Natural killer cell treated with Interleukin-12 subunit alpha and Interleukin-12 subunit beta and Interleukin-15 and Interleukin-18, amount 100 ng/mL, for 72 hours (primary cell): ENCODE data around the gene COPG2. TPM values are rescaled to one million over a fixed set of nuclear protein-coding genes. Genes with fewer than 3 reads are reported as not detected.
A peak's percentile ranks its signal among the peaks of the same experiment; 100 is the strongest.
"Not testable (repeated sequence)": the region's sequence is repeated elsewhere in the genome, so short reads cannot be mapped to it uniquely, and the experiment has no call there.

Experiments
- ATAC-seq, 2 donors: fragments of 150-1000 bp; cut with Tn5 transposase in 1 of 2; sonication (Bioruptor Pico), chemical (Tn5 transposase) in 1 of 2; 2 replicates each; pipeline ENCODE4 v1.10.0; 2021
- DNase-seq: peaks from one replicate; pipeline ENCODE4 v3.0.0; 2022; ENCODE audit warnings: low spot score
- H3K27ac Mint-ChIP-seq, 2 donors: 1 replicate in 1 of 2; 2 replicates in 1 of 2; pipeline ENCODE4 v1.8.0; 2022; ENCODE audit warnings: mixed read lengths in 2 of 2, mild to moderate bottlenecking in 1 of 2, moderate library complexity in 1 of 2
- H3K27me3 Mint-ChIP-seq, 2 donors: 1 replicate in 1 of 2; 2 replicates in 1 of 2; pipeline ENCODE4 v1.8.0; 2022; ENCODE audit warnings: mixed read lengths in 2 of 2
- H3K36me3 Mint-ChIP-seq: one replicate; pipeline ENCODE4 v1.8.0; 2022; ENCODE audit warnings: mixed read lengths
- H3K4me1 Mint-ChIP-seq, 2 donors: 1 replicate in 1 of 2; 2 replicates in 1 of 2; pipeline ENCODE4 v1.8.0; 2022; ENCODE audit warnings: low read depth in 2 of 2, mixed read lengths in 2 of 2, mild to moderate bottlenecking in 1 of 2
- H3K4me3 Mint-ChIP-seq: one replicate; pipeline ENCODE4 v1.8.0; 2022; ENCODE audit warnings: mixed read lengths
- H3K9me3 Mint-ChIP-seq: 2 replicates; pipeline ENCODE4 v1.8.0; 2022; ENCODE audit warnings: mixed read lengths
- total RNA-seq, 2 donors: library from RNA; stranded (reverse); gene quantifications; one replicate each; pipeline ENCODE4 v1.2.3, GENCODE V29; 2022

COPG2 gene
- total RNA-seq, 2 donors from 2014 or later = 10.3 to 11.3 TPM

- Mint-ChIP-seq H3K27ac (peak overlapping the region in 1 of 2 donors; percentile 57), H3K4me1 (peaks cover 3 to 13% of the 10 kb centered on the region in 2 donors), H3K36me3 (peaks cover 30% of the 10 kb centered on the region), H3K9me3 (peaks cover 11% of the 10 kb centered on the region), H3K27me3 (no peaks in the 10 kb centered on the region), H3K4me3 (peak overlapping the region; percentile 31)
- no peak for ATAC-seq
- DNase-seq = no peak
These were observed 27.5 kb downstream of the COPG2 start for GRCh38 chr7:130641040-130641439.

GRCh38 chr7:130639388-130639787, 29.2 kb downstream of the COPG2 start:
- Mint-ChIP-seq H3K27ac (no peak overlapping the region), H3K4me3 (no peak overlapping the region), H3K9me3 (peaks cover 18% of the 10 kb centered on the region), H3K4me1 (peaks cover 3 to 13% of the 10 kb centered on the region in 2 donors), H3K27me3 (no peaks in the 10 kb centered on the region), H3K36me3 (peaks cover 42% of the 10 kb centered on the region)
- ATAC-seq = no peak
- no peak for DNase-seq

- H3K4me3 Mint-ChIP-seq = no peak overlapping the region
These were observed 36.4 kb downstream of the COPG2 start for GRCh38 chr7:130632111-130632510.

GRCh38 chr7:130628901-130629300, 39.6 kb downstream of the COPG2 start:
- H3K36me3 Mint-ChIP-seq = peaks cover 68% of the 10 kb centered on the region
- H3K4me1 Mint-ChIP-seq = peaks cover 0 to 5% of the 10 kb centered on the region in 2 donors
- no peak overlapping the region for H3K27ac Mint-ChIP-seq
- no peak overlapping the region for H3K4me3 Mint-ChIP-seq
- DNase-seq (no peak), ATAC-seq (no peak)
- peaks cover 28% of the 10 kb centered on the region for H3K9me3 Mint-ChIP-seq
- peaks cover 0 to 2% of the 10 kb centered on the region in 2 donors for H3K27me3 Mint-ChIP-seq

More at GRCh38 chr7:130632111-130632510, 36.4 kb downstream of the COPG2 start:
- ATAC-seq = no peak
- H3K36me3 Mint-ChIP-seq = peaks cover 76% of the 10 kb centered on the region
- no peak for DNase-seq
- peaks cover 0 to 2% of the 10 kb centered on the region in 2 donors for H3K27me3 Mint-ChIP-seq
- peaks cover 26% of the 10 kb centered on the region for H3K9me3 Mint-ChIP-seq
- no peak overlapping the region for H3K27ac Mint-ChIP-seq
- H3K4me1 Mint-ChIP-seq = peaks cover 0 to 4% of the 10 kb centered on the region in 2 donors

GRCh38 chr7:130627775-130628174, 40.8 kb downstream of the COPG2 start:
- Mint-ChIP-seq H3K36me3 (peaks cover 57% of the 10 kb centered on the region), H3K27ac (peak overlapping the region in 1 of 2 donors; percentile 11), H3K4me1 (peaks cover 0 to 5% of the 10 kb centered on the region in 2 donors), H3K4me3 (no peak overlapping the region), H3K27me3 (peaks cover 0 to 2% of the 10 kb centered on the region in 2 donors), H3K9me3 (peaks cover 21% of the 10 kb centered on the region)
- ATAC-seq = peak in 1 of 2 donors; percentile 63
- DNase-seq = no peak

GRCh38 chr7:130622866-130623265, 45.7 kb downstream of the COPG2 start:
- peaks cover 0 to 5% of the 10 kb centered on the region in 2 donors for H3K4me1 Mint-ChIP-seq
- no peak for ATAC-seq
- no peak overlapping the region for H3K27ac Mint-ChIP-seq
- no peaks in the 10 kb centered on the region for H3K27me3 Mint-ChIP-seq
- DNase-seq = no peak
- no peak overlapping the region for H3K4me3 Mint-ChIP-seq
- H3K9me3 Mint-ChIP-seq = peaks cover 18% of the 10 kb centered on the region
- peaks cover 27% of the 10 kb centered on the region for H3K36me3 Mint-ChIP-seq

GRCh38 chr7:130615583-130615982, 53.0 kb downstream of the COPG2 start:
- Mint-ChIP-seq H3K4me3 (no peak overlapping the region), H3K36me3 (peaks cover 13% of the 10 kb centered on the region), H3K27me3 (no peaks in the 10 kb centered on the region), H3K4me1 (no peaks in the 10 kb centered on the region), H3K9me3 (no peaks in the 10 kb centered on the region), H3K27ac (no peak overlapping the region)
- no peak for ATAC-seq
- DNase-seq = no peak

- no peaks in the 10 kb centered on the region for H3K9me3 Mint-ChIP-seq
- no peak overlapping the region for H3K4me3 Mint-ChIP-seq
- ATAC-seq = no peak
These were observed 54.1 kb downstream of the COPG2 start for GRCh38 chr7:130614449-130614848.

GRCh38 chr7:130611218-130611617, 57.3 kb downstream of the COPG2 start:
- no peak for DNase-seq
- no peaks in the 10 kb centered on the region for H3K9me3 Mint-ChIP-seq
- H3K27ac Mint-ChIP-seq = no peak overlapping the region
- peaks cover 27% of the 10 kb centered on the region for H3K36me3 Mint-ChIP-seq
- H3K4me1 Mint-ChIP-seq = no peaks in the 10 kb centered on the region
- no peak overlapping the region for H3K4me3 Mint-ChIP-seq
- no peaks in the 10 kb centered on the region for H3K27me3 Mint-ChIP-seq
- ATAC-seq = no peak

More at GRCh38 chr7:130614449-130614848, 54.1 kb downstream of the COPG2 start:
- DNase-seq = no peak
- H3K27me3 Mint-ChIP-seq = no peaks in the 10 kb centered on the region
- H3K4me1 Mint-ChIP-seq = no peaks in the 10 kb centered on the region
- H3K36me3 Mint-ChIP-seq = peaks cover 22% of the 10 kb centered on the region
- no peak overlapping the region for H3K27ac Mint-ChIP-seq

- H3K36me3 Mint-ChIP-seq = peaks cover 24% of the 10 kb centered on the region
- H3K4me3 Mint-ChIP-seq, H3K27me3 Mint-ChIP-seq, DNase-seq, H3K4me1 Mint-ChIP-seq, H3K27ac Mint-ChIP-seq, H3K9me3 Mint-ChIP-seq, ATAC-seq: not testable (repeated sequence)
These were observed 61.5 kb downstream of the COPG2 start for GRCh38 chr7:130607066-130607465.

- Mint-ChIP-seq H3K4me3 (no peak overlapping the region), H3K9me3 (no peaks in the 10 kb centered on the region), H3K36me3 (peaks cover 22% of the 10 kb centered on the region), H3K27ac (no peak overlapping the region), H3K4me1 (no peaks in the 10 kb centered on the region), H3K27me3 (no peaks in the 10 kb centered on the region)
- ATAC-seq = no peak
- no peak for DNase-seq
These were observed 62.4 kb downstream of the COPG2 start for GRCh38 chr7:130606161-130606560.

GRCh38 chr7:130598056-130598455, 70.5 kb downstream of the COPG2 start:
- ATAC-seq = no peak
- no peaks in the 10 kb centered on the region for H3K36me3 Mint-ChIP-seq
- no peaks in the 10 kb centered on the region for H3K27me3 Mint-ChIP-seq
- no peak for DNase-seq
- no peaks in the 10 kb centered on the region for H3K9me3 Mint-ChIP-seq
- H3K27ac Mint-ChIP-seq = no peak overlapping the region
- no peaks in the 10 kb centered on the region for H3K4me1 Mint-ChIP-seq
- no peak overlapping the region for H3K4me3 Mint-ChIP-seq

GRCh38 chr7:130595986-130596385, 72.6 kb downstream of the COPG2 start:
- no peak overlapping the region for H3K27ac Mint-ChIP-seq

GRCh38 chr7:130593033-130593432, 75.5 kb downstream of the COPG2 start:
- no peak overlapping the region for H3K4me3 Mint-ChIP-seq
- H3K9me3 Mint-ChIP-seq = no peaks in the 10 kb centered on the region
- ATAC-seq (no peak), DNase-seq (no peak)
- H3K27me3 Mint-ChIP-seq = no peaks in the 10 kb centered on the region
- H3K4me1 Mint-ChIP-seq = no peaks in the 10 kb centered on the region
- no peak overlapping the region for H3K27ac Mint-ChIP-seq
- H3K36me3 Mint-ChIP-seq = no peaks in the 10 kb centered on the region

More at GRCh38 chr7:130595986-130596385, 72.6 kb downstream of the COPG2 start:
- H3K4me3 Mint-ChIP-seq = no peak overlapping the region
- ATAC-seq = no peak
- no peaks in the 10 kb centered on the region for H3K36me3 Mint-ChIP-seq
- DNase-seq = no peak
- H3K27me3 Mint-ChIP-seq = no peaks in the 10 kb centered on the region
- H3K9me3 Mint-ChIP-seq = no peaks in the 10 kb centered on the region
- H3K4me1 Mint-ChIP-seq = no peaks in the 10 kb centered on the region

GRCh38 chr7:130591464-130591863, 77.1 kb downstream of the COPG2 start:
- not testable (repeated sequence) for H3K4me1 Mint-ChIP-seq, H3K4me3 Mint-ChIP-seq, DNase-seq, H3K27me3 Mint-ChIP-seq, ATAC-seq, H3K36me3 Mint-ChIP-seq, H3K27ac Mint-ChIP-seq, H3K9me3 Mint-ChIP-seq
